ENCODE data around the gene GATA5.

Gene GATA5

GRCh38 chr20:62451156-62451767 lies 24.5 kb downstream of the GATA5 start:
- DNase-seq = no peak

- no peak for DNase-seq
Measured at GRCh38 chr20:62449951-62450691, 25.7 kb downstream of the GATA5 start.

GRCh38 chr20:62448788-62449187 lies 27.0 kb downstream of the GATA5 start:
- DNase-seq = no peak

GRCh38 chr20:62448038-62448437 lies 27.8 kb downstream of the GATA5 start:
- DNase-seq = no peak

- no peak for DNase-seq
Measured at GRCh38 chr20:62446888-62447869, 28.6 kb downstream of the GATA5 start.

GRCh38 chr20:62446481-62446880 lies 29.3 kb downstream of the GATA5 start:
- DNase-seq = no peak

GRCh38 chr20:62445553-62446340 lies 30.0 kb downstream of the GATA5 start:
- no peak for DNase-seq

- no peak for DNase-seq
Measured at GRCh38 chr20:62444286-62444685, 31.5 kb downstream of the GATA5 start.

- DNase-seq = no peak
Measured at GRCh38 chr20:62441987-62442539, 33.7 kb downstream of the GATA5 start.

GRCh38 chr20:62439218-62439617 lies 36.6 kb downstream of the GATA5 start:
- DNase-seq = no peak

- DNase-seq = no peak
Measured at GRCh38 chr20:62437927-62438326, 37.9 kb downstream of the GATA5 start.

- DNase-seq = no peak
Measured at GRCh38 chr20:62437496-62437895, 38.3 kb downstream of the GATA5 start.

GRCh38 chr20:62436692-62437091 lies 39.1 kb downstream of the GATA5 start:
- DNase-seq = no peak

- no peak for DNase-seq
Measured at GRCh38 chr20:62433658-62434497, 41.9 kb downstream of the GATA5 start.

GRCh38 chr20:62430866-62431447 lies 44.8 kb downstream of the GATA5 start:
- DNase-seq = no peak

- no peak for DNase-seq
Measured at GRCh38 chr20:62430311-62430853, 45.4 kb downstream of the GATA5 start.

- no peak for DNase-seq
Measured at GRCh38 chr20:62429455-62430310, 46.1 kb downstream of the GATA5 start.

GRCh38 chr20:62428396-62429295 lies 47.1 kb downstream of the GATA5 start:
- no peak for DNase-seq

- no peak for DNase-seq
Measured at GRCh38 chr20:62428002-62428372, 47.8 kb downstream of the GATA5 start.
